Measurements from ENCODE around the gene NOL9.

The NOL9 gene

DNA sequence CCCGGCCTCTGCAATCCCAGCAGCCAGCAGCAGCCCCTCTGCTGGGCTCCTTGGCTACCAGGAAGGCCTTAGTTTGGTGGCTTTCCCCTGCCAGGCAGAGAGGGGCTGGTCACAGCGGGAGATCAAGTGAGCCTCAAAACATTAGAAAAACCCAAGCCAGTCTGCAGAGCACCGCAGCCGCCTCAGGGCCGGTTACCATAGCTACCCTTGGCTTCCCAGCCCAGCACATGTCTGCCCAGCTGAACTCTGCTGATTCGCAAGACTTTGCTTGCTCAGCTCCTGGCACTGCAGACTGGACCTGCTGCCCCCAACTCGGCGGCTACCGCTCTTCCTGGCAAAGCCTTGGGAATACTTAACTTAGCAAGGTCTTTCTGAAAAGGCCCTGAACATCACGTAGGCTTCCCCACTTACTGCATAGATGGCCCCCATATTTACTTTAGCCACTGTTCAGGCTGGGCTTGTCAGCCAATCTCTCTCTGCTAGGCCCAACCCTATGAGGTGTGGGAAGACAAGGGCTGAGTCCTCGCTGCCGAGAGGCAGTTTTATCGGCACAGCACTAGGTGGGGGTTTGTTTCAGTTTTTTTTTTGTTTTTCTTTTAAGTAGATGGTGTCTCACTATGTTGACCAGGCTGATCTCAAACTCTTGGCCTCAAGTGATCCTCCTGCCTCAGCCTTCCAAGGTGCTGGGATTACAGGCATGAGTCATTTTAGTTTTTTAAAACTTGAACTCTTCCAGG lies 34.2 kb downstream of the NOL9 start:
- DNase-seq (ENCODE audit: low read depth) = no peak

- no peak for DNase-seq (ENCODE audit: low read depth)
Observed at GRCh38 chr1:6519491-6519934, 34.8 kb downstream of the NOL9 start.

DNA sequence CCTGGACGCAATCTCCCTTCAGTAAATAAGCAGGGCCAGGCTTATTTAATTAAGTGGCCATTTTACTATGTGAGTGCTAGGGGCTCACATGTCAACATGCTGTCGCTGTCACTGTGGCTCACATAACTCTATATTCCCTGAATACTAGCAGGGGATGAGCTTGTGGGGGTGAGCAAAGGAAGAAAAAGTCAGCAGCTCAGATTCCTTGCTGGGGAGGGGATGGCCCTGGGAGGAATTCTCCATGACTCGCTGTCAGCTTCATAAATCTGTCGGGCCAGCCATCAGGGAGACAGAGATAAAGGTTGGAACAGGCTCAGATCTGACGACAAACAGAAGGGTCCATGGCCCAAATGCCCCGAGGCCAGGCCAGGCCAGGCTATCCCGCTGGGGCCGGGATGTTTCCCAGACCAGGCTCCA lies 36.9 kb downstream of the NOL9 start:
- no peak for DNase-seq (ENCODE audit: low read depth)

- DNase-seq (ENCODE audit: low read depth) = no peak
Observed at GRCh38 chr1:6515771-6516170, 38.5 kb downstream of the NOL9 start.

- no peak for DNase-seq (ENCODE audit: low read depth)
Observed at GRCh38 chr1:6513320-6513801, 41.0 kb downstream of the NOL9 start.

DNA sequence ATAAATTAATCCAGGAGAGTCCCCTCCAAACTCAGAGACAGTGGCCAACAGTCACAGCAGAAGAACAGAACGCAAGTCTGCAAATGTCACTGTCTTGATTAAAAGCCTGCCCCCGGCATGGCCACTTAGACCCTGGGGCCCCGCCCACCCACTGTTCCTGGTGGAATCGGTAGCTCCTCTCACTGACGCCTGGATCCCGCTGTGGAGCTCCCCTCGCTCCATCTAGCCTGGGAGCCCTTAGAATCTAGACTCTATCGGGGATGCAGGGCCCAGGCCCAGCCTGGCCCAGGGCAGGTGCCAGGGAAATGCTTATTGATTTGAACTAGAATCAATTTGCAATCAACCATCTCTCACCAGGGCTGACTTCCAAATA lies 41.4 kb downstream of the NOL9 start:
- no peak for DNase-seq (ENCODE audit: low read depth)

GRCh38 chr1:6512245-6512907 lies 41.9 kb downstream of the NOL9 start:
- DNase-seq (ENCODE audit: low read depth) = no peak

DNA sequence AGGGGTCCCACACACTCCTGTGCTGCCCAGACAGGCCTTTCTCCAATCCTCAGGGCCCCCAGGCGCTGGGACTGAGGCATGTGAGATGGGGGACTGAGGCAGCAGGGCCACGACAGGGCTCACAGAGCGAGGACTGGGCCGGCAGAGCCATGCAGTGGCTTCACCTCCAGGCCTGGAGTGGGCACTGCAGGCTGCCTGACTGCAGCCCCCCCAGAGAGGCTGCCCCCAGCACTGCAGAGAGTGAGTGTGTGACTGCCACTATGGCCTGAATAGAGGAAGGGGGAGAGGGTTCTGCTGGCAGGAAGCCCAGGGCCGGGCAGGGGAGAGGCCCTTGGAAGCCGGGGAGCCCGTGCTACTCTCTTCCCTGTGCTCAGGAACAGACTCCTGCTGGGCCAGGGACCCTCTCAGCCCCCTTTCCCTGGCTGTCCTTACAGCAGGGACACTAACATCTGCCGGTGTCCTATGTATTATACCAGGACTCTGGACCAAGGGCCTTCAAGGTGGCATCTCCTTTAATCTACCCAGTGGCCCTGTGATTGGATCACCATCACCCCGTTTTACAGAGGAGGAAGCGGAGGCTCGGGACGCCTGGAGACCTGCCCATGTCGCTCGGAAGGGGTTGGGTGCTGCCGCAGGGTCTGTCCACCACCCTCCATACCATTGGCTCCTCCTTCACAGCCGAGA lies 42.6 kb downstream of the NOL9 start:
- DNase-seq (ENCODE audit: low read depth) = no peak

GRCh38 chr1:6511056-6511455 lies 43.3 kb downstream of the NOL9 start:
- no peak for DNase-seq (ENCODE audit: low read depth)

DNA sequence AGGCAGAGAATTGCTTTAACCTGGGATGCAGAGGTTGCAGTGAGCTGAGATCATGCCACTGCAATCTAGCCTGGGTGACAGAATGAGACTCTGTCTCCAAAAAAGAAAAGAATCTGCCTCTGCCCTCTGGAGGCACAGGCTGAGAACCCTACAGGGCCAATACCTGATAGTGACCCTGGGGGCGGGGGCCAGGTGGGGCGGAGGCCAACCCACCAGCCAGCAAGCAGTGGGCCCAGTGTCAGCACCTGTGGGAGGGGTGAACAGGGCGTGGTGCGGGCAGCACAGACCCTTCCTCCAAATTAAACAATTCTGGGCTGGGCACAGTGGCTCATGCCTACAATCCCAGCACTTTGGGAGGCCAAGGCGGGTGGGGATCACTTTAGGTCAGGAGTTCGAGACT lies 43.8 kb downstream of the NOL9 start:
- DNase-seq (ENCODE audit: low read depth) = no peak

DNA sequence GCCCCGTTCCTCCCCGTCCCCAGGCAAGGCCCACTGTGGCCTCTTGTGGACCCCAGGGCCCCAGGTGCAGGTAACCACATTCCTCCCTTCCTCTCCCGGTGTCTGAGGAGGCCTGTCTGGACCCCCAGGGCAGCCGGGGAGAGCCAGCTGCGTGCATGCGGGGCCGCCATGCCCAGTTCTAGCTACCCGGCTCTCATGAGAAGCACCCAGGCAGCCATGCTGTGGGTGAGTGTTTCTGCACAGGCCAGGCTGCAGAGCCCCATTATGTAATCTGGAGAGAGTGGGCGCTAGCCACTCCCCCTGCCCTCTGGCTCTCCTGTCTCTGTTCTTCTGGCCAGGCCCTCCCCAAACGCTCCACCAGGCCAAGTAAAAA lies 44.4 kb downstream of the NOL9 start:
- no peak for DNase-seq (ENCODE audit: low read depth)

DNA sequence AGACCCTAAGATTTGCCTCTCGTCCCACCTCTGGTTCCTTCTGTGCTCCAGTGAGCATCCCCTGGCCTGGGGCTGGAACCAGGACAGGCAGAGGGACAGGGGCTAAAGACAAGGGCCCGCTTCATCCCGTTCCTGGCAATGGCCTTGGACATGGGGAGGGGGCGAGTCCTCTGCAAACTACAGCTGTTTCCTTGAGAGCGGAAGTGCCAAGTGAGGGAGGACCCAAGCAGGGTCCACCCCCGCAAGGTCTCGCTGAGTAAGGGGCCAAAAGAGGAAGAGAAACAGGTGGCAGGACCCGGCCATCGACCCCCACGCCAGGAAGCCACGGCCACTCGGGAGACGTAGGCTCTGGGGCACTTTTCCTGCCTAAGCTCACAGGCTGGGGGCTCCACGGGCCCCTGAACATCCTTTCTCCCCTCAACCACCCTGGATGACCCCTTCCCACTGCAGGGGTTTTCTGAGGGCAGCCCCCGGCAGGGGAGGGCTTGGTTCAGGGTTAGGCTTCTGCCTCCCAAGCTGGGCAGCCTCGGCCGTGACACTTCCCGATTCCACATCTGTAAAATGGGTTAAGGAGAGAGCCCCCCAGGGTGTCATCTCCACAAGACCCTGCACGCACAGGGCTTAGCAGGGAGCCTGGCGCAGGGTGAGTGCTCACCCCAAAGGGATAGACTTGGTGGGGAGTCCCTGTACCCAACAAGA lies 44.9 kb downstream of the NOL9 start:
- DNase-seq (ENCODE audit: low read depth) = no peak

- no peak for DNase-seq (ENCODE audit: low read depth)
Observed at GRCh38 chr1:6508816-6509189, 45.5 kb downstream of the NOL9 start.

- no peak for DNase-seq (ENCODE audit: low read depth)
Observed at GRCh38 chr1:6508154-6508815, 46.0 kb downstream of the NOL9 start.

- DNase-seq (ENCODE audit: low read depth) = no peak
Observed at GRCh38 chr1:6507461-6507911, 46.8 kb downstream of the NOL9 start.

- DNase-seq (ENCODE audit: low read depth) = no peak
Observed at GRCh38 chr1:6507037-6507428, 47.3 kb downstream of the NOL9 start.

DNA sequence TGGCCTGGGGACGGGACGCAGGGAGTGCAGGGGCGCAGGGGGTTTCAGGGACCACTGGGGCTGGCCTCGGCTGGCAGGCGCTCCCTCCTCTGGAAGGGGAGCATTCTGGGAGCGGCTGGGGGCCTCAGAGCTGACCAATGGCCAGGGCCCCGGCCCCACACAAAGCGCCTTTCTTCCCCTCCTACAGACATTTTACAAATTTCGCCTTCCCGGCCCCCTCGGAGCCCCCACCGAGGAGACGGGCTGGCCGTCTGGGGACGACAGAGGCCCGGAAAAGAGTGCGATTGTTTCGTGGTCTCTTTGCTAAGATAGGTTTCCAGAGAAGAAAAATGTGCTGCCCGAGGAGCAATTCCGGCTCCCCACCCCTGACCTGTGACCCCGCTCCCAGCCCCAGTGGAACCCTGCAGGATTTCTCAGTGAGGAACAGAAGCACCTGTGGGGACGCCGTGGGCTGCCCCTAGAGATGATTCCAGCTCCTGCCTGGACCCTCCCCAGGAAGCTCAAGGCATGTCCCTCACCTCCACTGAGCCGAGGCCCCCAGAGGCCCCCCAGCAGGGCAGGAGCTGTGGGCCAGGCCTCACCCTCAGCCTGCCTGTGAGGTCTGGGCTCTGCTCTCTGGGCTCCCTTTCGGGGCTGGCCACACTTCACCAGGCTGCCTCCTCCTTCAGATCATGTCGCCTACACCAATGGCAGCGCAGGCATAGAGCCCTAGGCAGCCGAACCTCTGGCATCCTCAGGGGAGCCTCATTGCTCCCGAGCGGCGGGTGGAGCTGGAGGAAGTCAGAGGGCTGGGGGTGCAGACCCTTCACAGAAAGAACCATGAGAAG lies 47.9 kb downstream of the NOL9 start:
- no peak for DNase-seq (ENCODE audit: low read depth)

- no peak for DNase-seq (ENCODE audit: low read depth)
Observed at GRCh38 chr1:6505367-6506209, 48.7 kb downstream of the NOL9 start.

- no peak for DNase-seq (ENCODE audit: low read depth)
Observed at GRCh38 chr1:6504887-6505286, 49.4 kb downstream of the NOL9 start.
